Measurements from ENCODE around the gene GRID1.

Gene GRID1

DNA sequence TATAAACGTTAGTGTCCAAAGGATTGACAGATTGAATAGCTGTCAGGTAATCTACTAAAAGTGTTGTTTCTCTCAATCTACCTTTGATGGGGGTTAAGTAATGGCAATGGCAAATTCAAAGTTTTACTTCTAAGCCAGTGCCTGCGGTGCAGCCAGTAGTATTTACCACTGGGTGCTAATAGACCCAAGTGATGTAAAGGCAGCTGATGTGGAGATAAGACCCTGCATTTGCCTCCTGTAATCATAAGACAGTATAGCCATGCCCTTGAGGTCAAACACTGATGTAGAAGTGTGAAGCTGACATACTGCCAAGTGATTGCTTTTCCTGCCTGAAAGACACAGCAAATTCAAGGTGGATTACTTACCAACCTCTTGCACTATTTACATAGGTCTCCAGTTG is 572.0 kb downstream of the GRID1 start:
- H3K4me1 ChIP-seq (ENCODE audit: control insufficient read depth in 2 of 2, insufficient read depth in 2 of 2, low read length in 2 of 2), result no peaks in the 10 kb centered on the region
- H3K27ac ChIP-seq (ENCODE audit: low read depth in 2 of 2, low read length in 2 of 2), result no peak overlapping the region
- no peaks in the 10 kb centered on the region for H3K9me3 ChIP-seq (ENCODE audit: control insufficient read depth in 2 of 2, low read length in 2 of 2)
- H3K27me3 ChIP-seq (ENCODE audit: control insufficient read depth in 2 of 2, insufficient read depth in 2 of 2, low read length in 2 of 2), result no peaks in the 10 kb centered on the region
- no peak overlapping the region for H3K4me3 ChIP-seq (ENCODE audit: low read length in 2 of 2)
- no peaks in the 10 kb centered on the region for H3K36me3 ChIP-seq (ENCODE audit: control insufficient read depth in 2 of 2, insufficient read depth in 2 of 2, low read length in 2 of 2)
- H3K9ac ChIP-seq (ENCODE audit: low read depth in 1 of 2, low read length in 2 of 2), result no peak overlapping the region

DNA sequence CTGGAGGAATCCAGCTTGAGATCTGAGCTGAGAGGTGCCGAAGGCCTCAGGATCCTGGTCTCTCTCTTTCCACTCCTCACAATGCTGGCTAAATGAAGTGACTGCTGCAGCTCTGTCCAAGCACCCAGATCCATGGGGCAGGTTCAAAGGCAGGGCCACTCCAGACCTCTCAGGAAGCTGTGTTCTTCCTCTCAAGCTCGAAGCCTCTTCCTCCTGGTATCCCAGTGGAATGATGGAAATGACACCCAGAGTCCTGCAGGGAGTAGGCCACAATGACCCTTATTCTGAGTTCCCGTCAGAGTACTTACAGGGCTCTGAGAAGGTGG is 574.1 kb downstream of the GRID1 start:
- Histone ChIP-seq H3K9me3 (ENCODE audit: control insufficient read depth in 2 of 2, low read length in 2 of 2) (no peaks in the 10 kb centered on the region), H3K9ac (ENCODE audit: low read depth in 1 of 2, low read length in 2 of 2) (no peak overlapping the region), H3K27ac (ENCODE audit: low read depth in 2 of 2, low read length in 2 of 2) (no peak overlapping the region), H3K27me3 (ENCODE audit: control insufficient read depth in 2 of 2, insufficient read depth in 2 of 2, low read length in 2 of 2) (no peaks in the 10 kb centered on the region), H3K36me3 (ENCODE audit: control insufficient read depth in 2 of 2, insufficient read depth in 2 of 2, low read length in 2 of 2) (no peaks in the 10 kb centered on the region), H3K4me1 (ENCODE audit: control insufficient read depth in 2 of 2, insufficient read depth in 2 of 2, low read length in 2 of 2) (no peaks in the 10 kb centered on the region), H3K4me3 (ENCODE audit: low read length in 2 of 2) (no peak overlapping the region)

DNA sequence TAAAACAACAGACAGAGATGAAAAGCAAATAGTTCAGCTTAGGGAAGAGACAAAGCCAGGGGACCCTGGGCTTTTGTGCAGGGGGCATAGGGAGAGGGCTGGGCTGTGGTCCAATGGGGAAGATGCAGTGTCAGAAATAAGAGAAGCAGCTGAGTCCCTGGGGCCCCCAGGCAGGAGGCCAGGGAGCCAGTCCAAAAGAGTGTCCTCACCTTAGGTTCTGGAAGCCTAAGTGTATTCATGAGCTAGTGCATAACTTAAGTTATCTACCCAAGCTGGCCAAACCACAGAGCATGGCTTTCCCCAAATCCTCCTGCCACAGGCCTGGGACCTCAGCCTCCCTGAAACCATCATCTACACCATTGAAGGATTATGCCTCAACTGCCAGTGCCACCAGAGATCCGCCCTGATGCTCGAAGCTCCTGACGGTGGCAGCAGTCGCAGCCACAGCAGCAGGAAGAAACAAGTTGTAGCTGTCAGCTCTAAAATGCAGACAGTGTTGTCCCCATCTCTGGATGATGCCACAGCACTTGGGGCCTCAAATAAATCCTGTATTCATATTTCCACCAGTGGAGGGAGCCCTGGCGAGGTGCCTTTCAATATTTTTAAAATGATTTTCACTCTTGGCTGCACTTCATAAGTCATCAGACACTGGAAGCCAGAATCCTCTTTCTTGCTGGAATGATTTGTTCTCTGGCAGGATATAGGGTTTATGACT is 574.6 kb downstream of the GRID1 start:
- Histone ChIP-seq H3K4me3 (ENCODE audit: low read length in 2 of 2) (no peak overlapping the region), H3K36me3 (ENCODE audit: control insufficient read depth in 2 of 2, insufficient read depth in 2 of 2, low read length in 2 of 2) (no peaks in the 10 kb centered on the region), H3K27me3 (ENCODE audit: control insufficient read depth in 2 of 2, insufficient read depth in 2 of 2, low read length in 2 of 2) (no peaks in the 10 kb centered on the region), H3K9me3 (ENCODE audit: control insufficient read depth in 2 of 2, low read length in 2 of 2) (no peaks in the 10 kb centered on the region), H3K27ac (ENCODE audit: low read depth in 2 of 2, low read length in 2 of 2) (no peak overlapping the region), H3K4me1 (ENCODE audit: control insufficient read depth in 2 of 2, insufficient read depth in 2 of 2, low read length in 2 of 2) (no peaks in the 10 kb centered on the region), H3K9ac (ENCODE audit: low read depth in 1 of 2, low read length in 2 of 2) (no peak overlapping the region)

DNA sequence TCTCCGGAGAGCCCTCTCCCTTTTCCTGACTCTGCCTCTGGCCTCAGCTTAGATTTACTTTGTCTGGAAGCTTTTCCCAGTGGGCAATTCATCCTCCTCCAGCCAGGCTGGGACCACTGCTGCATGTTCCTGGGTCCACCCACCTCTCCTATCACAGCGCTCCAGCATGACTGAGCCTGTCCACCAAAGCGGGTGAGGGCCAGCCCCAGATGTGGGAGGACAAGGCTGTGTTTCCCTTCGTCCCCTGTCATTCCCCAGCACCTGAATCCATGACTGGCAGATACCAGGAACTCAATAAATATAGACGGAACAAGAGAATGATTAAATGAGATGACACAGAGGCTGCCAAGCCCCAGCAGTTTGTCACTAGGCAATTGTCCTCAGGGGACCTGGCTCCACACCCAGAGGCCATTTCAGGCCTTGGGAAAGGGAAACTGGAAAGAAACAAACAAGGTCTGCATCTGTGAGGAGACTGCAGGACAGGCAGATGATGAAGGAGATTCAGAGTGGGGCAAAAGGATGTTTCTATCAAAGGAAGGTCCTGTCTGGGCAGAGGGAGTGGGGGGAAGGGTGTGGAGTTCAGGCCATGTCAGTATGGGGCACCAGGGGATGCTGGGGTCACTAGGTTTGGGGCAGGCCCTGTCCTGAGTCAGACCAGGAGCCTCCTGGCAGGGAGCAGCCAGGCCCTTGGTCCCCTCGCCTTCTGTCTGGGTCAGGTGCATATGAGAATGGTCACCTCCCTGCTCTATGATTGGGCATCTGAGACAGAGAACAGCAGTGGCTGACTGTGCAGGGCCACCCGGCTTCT is 576.4 kb downstream of the GRID1 start:
- no peak overlapping the region for H3K27ac ChIP-seq (ENCODE audit: low read depth in 2 of 2, low read length in 2 of 2)
- no peak overlapping the region for H3K9ac ChIP-seq (ENCODE audit: low read depth in 1 of 2, low read length in 2 of 2)
- H3K27me3 ChIP-seq (ENCODE audit: control insufficient read depth in 2 of 2, insufficient read depth in 2 of 2, low read length in 2 of 2), result no peaks in the 10 kb centered on the region
- no peaks in the 10 kb centered on the region for H3K9me3 ChIP-seq (ENCODE audit: control insufficient read depth in 2 of 2, low read length in 2 of 2)
- H3K4me1 ChIP-seq (ENCODE audit: control insufficient read depth in 2 of 2, insufficient read depth in 2 of 2, low read length in 2 of 2), result no peaks in the 10 kb centered on the region
- no peak overlapping the region for H3K4me3 ChIP-seq (ENCODE audit: low read length in 2 of 2)
- H3K36me3 ChIP-seq (ENCODE audit: control insufficient read depth in 2 of 2, insufficient read depth in 2 of 2, low read length in 2 of 2), result no peaks in the 10 kb centered on the region

DNA sequence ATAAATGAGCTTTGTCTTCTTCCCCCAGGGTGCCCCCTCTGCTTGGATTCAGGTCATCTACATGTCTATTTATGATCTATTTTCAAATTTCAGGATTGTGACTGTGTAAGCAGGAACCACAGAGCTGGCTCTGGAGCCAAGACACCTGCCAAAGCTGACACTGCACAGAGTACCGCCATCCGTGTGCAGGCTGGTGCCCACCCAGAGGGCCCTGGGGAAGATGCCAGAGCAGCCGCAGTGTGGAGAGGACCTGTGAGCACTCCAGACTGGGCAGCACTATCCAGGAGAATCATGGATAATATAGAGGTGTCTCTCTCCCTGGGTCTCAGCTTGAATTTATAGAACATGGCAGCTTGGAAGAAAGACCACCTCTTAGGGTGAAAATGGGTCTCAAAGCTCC is 577.5 kb downstream of the GRID1 start:
- H3K27me3 ChIP-seq (ENCODE audit: control insufficient read depth in 2 of 2, insufficient read depth in 2 of 2, low read length in 2 of 2), result no peaks in the 10 kb centered on the region
- H3K36me3 ChIP-seq (ENCODE audit: control insufficient read depth in 2 of 2, insufficient read depth in 2 of 2, low read length in 2 of 2), result no peaks in the 10 kb centered on the region
- H3K4me3 ChIP-seq (ENCODE audit: low read length in 2 of 2), result no peak overlapping the region
- H3K4me1 ChIP-seq (ENCODE audit: control insufficient read depth in 2 of 2, insufficient read depth in 2 of 2, low read length in 2 of 2), result no peaks in the 10 kb centered on the region
- no peak overlapping the region for H3K27ac ChIP-seq (ENCODE audit: low read depth in 2 of 2, low read length in 2 of 2)
- no peaks in the 10 kb centered on the region for H3K9me3 ChIP-seq (ENCODE audit: control insufficient read depth in 2 of 2, low read length in 2 of 2)
- H3K9ac ChIP-seq (ENCODE audit: low read depth in 1 of 2, low read length in 2 of 2), result no peak overlapping the region

DNA sequence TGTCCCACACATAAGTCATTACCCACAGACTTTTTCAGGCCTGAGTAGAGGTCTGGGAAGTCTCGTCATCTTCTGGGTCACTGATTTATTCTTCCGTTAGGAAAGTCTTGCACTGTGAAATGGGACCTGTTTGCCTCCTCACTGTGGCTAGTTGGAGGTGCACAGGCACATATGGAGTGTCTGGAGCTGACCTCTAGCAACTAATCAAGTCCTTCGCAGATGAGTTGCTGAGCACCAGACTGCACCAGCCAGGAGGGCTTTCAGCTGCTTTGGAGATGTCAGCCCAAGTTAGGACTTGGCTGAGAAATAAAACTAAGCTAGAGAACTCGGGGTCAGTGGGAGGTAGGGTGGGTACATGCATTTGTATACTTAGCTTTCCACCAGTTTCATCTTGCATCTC is 578.0 kb downstream of the GRID1 start:
- H3K4me1 ChIP-seq (ENCODE audit: control insufficient read depth in 2 of 2, insufficient read depth in 2 of 2, low read length in 2 of 2), result no peaks in the 10 kb centered on the region
- no peak overlapping the region for H3K4me3 ChIP-seq (ENCODE audit: low read length in 2 of 2)
- no peaks in the 10 kb centered on the region for H3K36me3 ChIP-seq (ENCODE audit: control insufficient read depth in 2 of 2, insufficient read depth in 2 of 2, low read length in 2 of 2)
- no peak overlapping the region for H3K27ac ChIP-seq (ENCODE audit: low read depth in 2 of 2, low read length in 2 of 2)
- no peaks in the 10 kb centered on the region for H3K27me3 ChIP-seq (ENCODE audit: control insufficient read depth in 2 of 2, insufficient read depth in 2 of 2, low read length in 2 of 2)
- no peak overlapping the region for H3K9ac ChIP-seq (ENCODE audit: low read depth in 1 of 2, low read length in 2 of 2)
- no peaks in the 10 kb centered on the region for H3K9me3 ChIP-seq (ENCODE audit: control insufficient read depth in 2 of 2, low read length in 2 of 2)

DNA sequence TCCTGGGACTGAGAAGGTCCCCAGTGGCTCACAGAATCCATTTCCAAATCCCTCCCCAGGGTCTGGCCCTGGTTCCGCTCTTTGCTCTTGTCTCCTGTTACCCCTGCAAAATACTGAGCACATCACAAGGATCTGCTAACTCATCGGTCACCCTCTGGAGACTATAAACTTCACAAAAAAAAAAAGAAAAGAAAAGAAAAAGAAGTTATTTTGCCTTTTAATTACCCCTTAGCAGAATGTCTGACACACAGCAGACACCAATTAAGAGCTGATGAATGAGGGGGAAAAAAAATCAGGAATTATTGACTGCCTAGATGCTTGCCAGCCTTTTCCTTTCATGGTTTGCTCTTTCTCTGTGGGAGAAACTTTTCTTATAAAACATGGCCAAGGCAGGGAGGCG is 578.7 kb downstream of the GRID1 start:
- no peaks in the 10 kb centered on the region for H3K9me3 ChIP-seq (ENCODE audit: control insufficient read depth in 2 of 2, low read length in 2 of 2)
- no peaks in the 10 kb centered on the region for H3K27me3 ChIP-seq (ENCODE audit: control insufficient read depth in 2 of 2, insufficient read depth in 2 of 2, low read length in 2 of 2)
- H3K4me1 ChIP-seq (ENCODE audit: control insufficient read depth in 2 of 2, insufficient read depth in 2 of 2, low read length in 2 of 2), result no peaks in the 10 kb centered on the region
- H3K27ac ChIP-seq (ENCODE audit: low read depth in 2 of 2, low read length in 2 of 2), result no peak overlapping the region
- H3K4me3 ChIP-seq (ENCODE audit: low read length in 2 of 2), result no peak overlapping the region
- H3K9ac ChIP-seq (ENCODE audit: low read depth in 1 of 2, low read length in 2 of 2), result no peak overlapping the region
- H3K36me3 ChIP-seq (ENCODE audit: control insufficient read depth in 2 of 2, insufficient read depth in 2 of 2, low read length in 2 of 2), result no peaks in the 10 kb centered on the region

DNA sequence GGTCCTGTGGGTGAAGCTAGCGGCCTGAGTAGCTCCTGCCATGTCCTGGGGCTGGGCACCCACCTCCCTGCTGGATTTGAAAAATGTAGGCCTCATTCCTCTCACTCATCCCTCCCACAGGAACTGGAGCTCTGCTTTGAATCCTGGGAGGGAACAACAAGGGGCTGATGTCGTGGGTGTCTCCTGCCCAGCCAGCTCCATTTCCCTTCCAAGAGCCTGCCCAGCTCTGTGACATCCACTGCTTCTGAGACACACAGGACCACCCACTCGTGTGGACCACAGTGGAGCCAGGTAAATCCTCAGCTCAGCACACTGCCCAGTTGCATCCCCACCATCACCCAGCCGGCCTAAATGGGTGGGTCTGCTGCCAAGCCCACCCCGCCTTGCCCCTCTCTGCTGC is 579.2 kb downstream of the GRID1 start:
- Histone ChIP-seq H3K27me3 (ENCODE audit: control insufficient read depth in 2 of 2, insufficient read depth in 2 of 2, low read length in 2 of 2) (no peaks in the 10 kb centered on the region), H3K4me1 (ENCODE audit: control insufficient read depth in 2 of 2, insufficient read depth in 2 of 2, low read length in 2 of 2) (no peaks in the 10 kb centered on the region), H3K9ac (ENCODE audit: low read depth in 1 of 2, low read length in 2 of 2) (no peak overlapping the region), H3K36me3 (ENCODE audit: control insufficient read depth in 2 of 2, insufficient read depth in 2 of 2, low read length in 2 of 2) (no peaks in the 10 kb centered on the region), H3K27ac (ENCODE audit: low read depth in 2 of 2, low read length in 2 of 2) (no peak overlapping the region), H3K9me3 (ENCODE audit: control insufficient read depth in 2 of 2, low read length in 2 of 2) (no peaks in the 10 kb centered on the region), H3K4me3 (ENCODE audit: low read length in 2 of 2) (no peak overlapping the region)

DNA sequence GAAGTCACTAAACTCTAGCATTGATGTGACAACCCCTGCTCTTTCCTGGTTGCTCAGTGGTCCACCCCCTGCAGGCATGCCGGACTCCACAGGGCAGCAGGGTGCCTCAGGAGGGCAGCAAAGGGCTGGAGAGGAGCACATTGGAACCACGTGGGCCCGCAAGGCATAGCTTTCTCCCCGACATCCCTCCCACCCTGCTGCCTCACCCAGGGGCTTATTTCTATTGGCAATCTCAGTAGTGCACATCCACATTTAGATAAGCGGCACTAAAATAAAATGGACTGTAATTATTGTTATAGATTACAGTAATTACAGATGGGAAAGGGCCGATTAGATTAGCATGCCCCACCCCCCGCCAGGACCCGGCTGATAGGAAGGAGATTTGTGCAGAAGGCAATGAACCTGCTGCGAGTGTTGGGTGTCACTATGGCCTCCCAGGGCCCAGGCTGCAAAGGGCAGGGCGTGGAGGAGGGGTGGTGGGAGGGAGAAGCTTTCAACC is 580.1 kb downstream of the GRID1 start:
- Histone ChIP-seq H3K27me3 (ENCODE audit: control insufficient read depth in 2 of 2, insufficient read depth in 2 of 2, low read length in 2 of 2) (no peaks in the 10 kb centered on the region), H3K9ac (ENCODE audit: low read depth in 1 of 2, low read length in 2 of 2) (no peak overlapping the region), H3K36me3 (ENCODE audit: control insufficient read depth in 2 of 2, insufficient read depth in 2 of 2, low read length in 2 of 2) (no peaks in the 10 kb centered on the region), H3K4me1 (ENCODE audit: control insufficient read depth in 2 of 2, insufficient read depth in 2 of 2, low read length in 2 of 2) (no peaks in the 10 kb centered on the region), H3K27ac (ENCODE audit: low read depth in 2 of 2, low read length in 2 of 2) (no peak overlapping the region), H3K9me3 (ENCODE audit: control insufficient read depth in 2 of 2, low read length in 2 of 2) (no peaks in the 10 kb centered on the region), H3K4me3 (ENCODE audit: low read length in 2 of 2) (no peak overlapping the region)

DNA sequence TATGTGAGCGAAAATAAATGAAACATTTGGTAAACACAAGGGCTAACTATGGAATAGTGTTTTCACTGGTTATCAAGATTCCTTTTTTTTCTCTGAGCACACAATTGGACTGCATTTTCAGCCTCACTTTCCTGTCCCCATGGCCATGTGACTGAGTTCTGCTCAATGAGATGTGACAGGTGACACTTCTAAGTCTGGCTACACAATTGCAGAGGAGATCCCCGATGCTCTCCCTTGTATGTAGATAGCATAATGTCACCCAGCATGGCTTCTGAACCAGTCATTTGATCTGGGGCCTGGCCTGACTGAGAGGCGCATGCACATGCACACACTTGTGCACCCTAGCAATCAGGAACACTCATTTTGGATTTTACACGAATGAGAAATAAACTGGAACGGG is 581.8 kb downstream of the GRID1 start:
- Histone ChIP-seq H3K27ac (ENCODE audit: low read depth in 2 of 2, low read length in 2 of 2) (no peak overlapping the region), H3K9me3 (ENCODE audit: control insufficient read depth in 2 of 2, low read length in 2 of 2) (no peaks in the 10 kb centered on the region), H3K4me3 (ENCODE audit: low read length in 2 of 2) (no peak overlapping the region)

More for the DNA sequence above, 581.8 kb downstream of the GRID1 start:
- H3K4me1 ChIP-seq (ENCODE audit: control insufficient read depth in 2 of 2, insufficient read depth in 2 of 2, low read length in 2 of 2), result no peaks in the 10 kb centered on the region
- no peak overlapping the region for H3K9ac ChIP-seq (ENCODE audit: low read depth in 1 of 2, low read length in 2 of 2)
- H3K36me3 ChIP-seq (ENCODE audit: control insufficient read depth in 2 of 2, insufficient read depth in 2 of 2, low read length in 2 of 2), result no peaks in the 10 kb centered on the region
- H3K27me3 ChIP-seq (ENCODE audit: control insufficient read depth in 2 of 2, insufficient read depth in 2 of 2, low read length in 2 of 2), result no peaks in the 10 kb centered on the region
